HFFc6 (cell line): ENCODE data around the gene EIF4H. TPM values are rescaled to one million over a fixed set of nuclear protein-coding genes. Genes with fewer than 3 reads are reported as not detected.

Experiments
- DNase-seq: peaks from one replicate; pipeline ENCODE4 v3.0.0-alpha.2; 2018
- H3K27ac Mint-ChIP-seq: 2 replicates; pipeline ENCODE4 v1.8.0; 2020; ENCODE audit warnings: mild to moderate bottlenecking, mixed read lengths
- H3K27me3 Mint-ChIP-seq: 2 replicates; pipeline ENCODE4 v1.8.0; 2021; ENCODE audit warnings: mild to moderate bottlenecking, moderate library complexity, mixed read lengths; ENCODE audit not compliant: insufficient read depth
- H3K36me3 Mint-ChIP-seq: 2 replicates; pipeline ENCODE4 v1.8.0; 2021; ENCODE audit warnings: low read depth, mixed read lengths
- H3K4me1 Mint-ChIP-seq: 2 replicates; pipeline ENCODE4 v1.8.0; 2020; ENCODE audit warnings: low read depth, mixed read lengths
- H3K4me3 Mint-ChIP-seq: 2 replicates; pipeline ENCODE4 v1.8.0; 2020; ENCODE audit warnings: mild to moderate bottlenecking, moderate library complexity, mixed read lengths
- H3K9me3 Mint-ChIP-seq: 2 replicates; pipeline ENCODE4 v1.8.0; 2020; ENCODE audit warnings: mild to moderate bottlenecking, mixed read lengths
- CTCF ChIP-seq: fragments of 200-600 bp; sonication (generic); IDR thresholded peaks from 2 replicates; pipeline ENCODE4 v1.5.0; 2021; ENCODE audit warnings: antibody characterized with exemption, mild to moderate bottlenecking
- microRNA-seq: library from miRNA; unstranded; fragments of <30 nt; microRNA quantifications from one replicate; pipeline ENCODE4, GENCODE V29; 2019
- total RNA-seq, 6 experiments: library from RNA; stranded (reverse); fragmentation: NEBNext Ultra II Directional; extraction: Animal tissue kit (Norgen Biotek cat#: 25700); gene quantifications; 2 replicates in 1 of 6; 3 replicates in 5 of 6; pipeline ENCODE4 v1.2.3, GENCODE V29; 2021

EIF4H gene
- total RNA-seq, 6 experiments from 2014 or later: 344 to 392 (median 380) TPM

- DNase-seq: no peak
- no peaks in the 10 kb centered on the region for H3K9me3 Mint-ChIP-seq
- no peaks in the 10 kb centered on the region for H3K4me1 Mint-ChIP-seq
- no peaks in the 10 kb centered on the region for H3K27me3 Mint-ChIP-seq
- no peak overlapping the region for H3K27ac Mint-ChIP-seq
- H3K4me3 Mint-ChIP-seq: no peak overlapping the region
- no peak for TF ChIP-seq CTCF
- H3K36me3 Mint-ChIP-seq: peaks cover 17% of the 10 kb centered on the region
These were observed 66.3 kb downstream of the EIF4H start for GRCh38 chr7:74240482-74240881.

- DNase-seq: no peak
- Mint-ChIP-seq H3K9me3 (no peaks in the 10 kb centered on the region), H3K4me3 (no peak overlapping the region), H3K36me3 (peaks cover 13% of the 10 kb centered on the region), H3K27me3 (no peaks in the 10 kb centered on the region), H3K27ac (no peak overlapping the region), H3K4me1 (no peaks in the 10 kb centered on the region)
- TF ChIP-seq CTCF: no peak
These were observed 67.9 kb downstream of the EIF4H start for GRCh38 chr7:74242122-74242443.

- Mint-ChIP-seq H3K4me3 (no peak overlapping the region), H3K27me3 (no peaks in the 10 kb centered on the region)
These were observed 72.3 kb downstream of the EIF4H start for GRCh38 chr7:74246497-74246896.

More at GRCh38 chr7:74246497-74246896, 72.3 kb downstream of the EIF4H start:
- Mint-ChIP-seq H3K4me1 (no peaks in the 10 kb centered on the region), H3K27ac (no peak overlapping the region), H3K36me3 (peaks cover 17% of the 10 kb centered on the region), H3K9me3 (no peaks in the 10 kb centered on the region)
- no peak for DNase-seq
- TF ChIP-seq CTCF: no peak

Small RNA genes within 50 kb of the gene (microRNA-seq; reads per million reads assigned to microRNA genes)
- 217 reads per million, percentile 58 among the genes with 10 or more reads in this experiment for gene MIR590

Other genes starting within 250 kb of the EIF4H start
- 10 to 100 TPM in 5 of 6 experiments, 1 to 10 TPM in 1; 4.7 to 25.8 (median 19.1) TPM for gene ELN, start 146.2 kb upstream of the EIF4H start, total RNA-seq
- gene LIMK1, start 90.6 kb upstream of the EIF4H start, total RNA-seq: 10 to 100 TPM; 57.8 to 75.6 (median 67.2) TPM
- gene LAT2, start 35.6 kb downstream of the EIF4H start, total RNA-seq: under 1 TPM; 0.28 to 0.78 (median 0.43) TPM
- 10 to 100 TPM; 16.8 to 37.7 (median 34.0) TPM for gene RFC2, start 80.0 kb downstream of the EIF4H start, total RNA-seq
- gene CLIP2, start 115.1 kb downstream of the EIF4H start, total RNA-seq: 10 to 100 TPM; 27.9 to 37.5 (median 34.5) TPM